Trophoblast cell (in vitro differentiated cells and primary cell): ENCODE results near the gene HTT.

Experiments used
- DNase-seq, 2 donors: peaks; one replicate each; pipeline ENCODE4 v3.0.0-alpha.2; 2016
- H2AFZ ChIP-seq: 2 replicates; pipeline ENCODE4 v1.6.1; 2013; ENCODE audit warnings: low read length, moderate library complexity, mild to moderate bottlenecking; ENCODE audit not compliant: insufficient read depth, poor library complexity
- H2AK5ac ChIP-seq: 2 replicates; pipeline ENCODE4 v1.6.1; 2013; ENCODE audit warnings: mild to moderate bottlenecking, low read length
- H2BK120ac ChIP-seq: 2 replicates; pipeline ENCODE4 v1.6.1; 2013; ENCODE audit warnings: low read length, mild to moderate bottlenecking, moderate library complexity; ENCODE audit not compliant: insufficient read depth, poor library complexity
- H2BK12ac ChIP-seq: 2 replicates; pipeline ENCODE4 v1.6.1; 2013; ENCODE audit warnings: mild to moderate bottlenecking, low read length, moderate library complexity
- H2BK5ac ChIP-seq: 2 replicates; pipeline ENCODE4 v1.6.1; 2013; ENCODE audit warnings: low read length, low read depth, moderate library complexity, mild to moderate bottlenecking; ENCODE audit not compliant: poor library complexity
- H3K14ac ChIP-seq: 2 replicates; pipeline ENCODE4 v1.6.1; 2013; ENCODE audit warnings: mild to moderate bottlenecking, low read length
- H3K18ac ChIP-seq: 2 replicates; pipeline ENCODE4 v1.6.1; 2013; ENCODE audit warnings: mild to moderate bottlenecking, low read length
- H3K23ac ChIP-seq: 2 replicates; pipeline ENCODE4 v1.6.1; 2013; ENCODE audit warnings: low read length
- H3K27ac ChIP-seq: 2 replicates; pipeline ENCODE4 v1.5.1; 2013; ENCODE audit warnings: low read depth, mild to moderate bottlenecking, inconsistent platforms, low read length, moderate library complexity
- H3K27me3 ChIP-seq: 2 replicates; pipeline ENCODE4 v1.6.1; 2013; ENCODE audit warnings: inconsistent platforms, mild to moderate bottlenecking, low read length, moderate library complexity; ENCODE audit not compliant: insufficient read depth
- H3K36me3 ChIP-seq, 2 experiments: 1 replicate in 1 of 2; 2 replicates in 1 of 2; pipeline ENCODE4 v1.6.1; 2013; ENCODE audit warnings: low read length in 2 of 2, mild to moderate bottlenecking in 2 of 2, moderate library complexity in 1 of 2; ENCODE audit not compliant: insufficient read depth in 2 of 2, control insufficient read depth in 1 of 2
- H3K4ac ChIP-seq: 2 replicates; pipeline ENCODE4 v1.6.1; 2013; ENCODE audit warnings: low read depth, mild to moderate bottlenecking, low read length, moderate library complexity
- H3K4me1 ChIP-seq, 2 experiments: 1 replicate in 1 of 2; 2 replicates in 1 of 2; pipeline ENCODE4 v1.6.1; 2013; ENCODE audit warnings: low read length in 2 of 2, mild to moderate bottlenecking in 2 of 2, moderate library complexity in 1 of 2; ENCODE audit not compliant: insufficient read depth in 2 of 2, control insufficient read depth in 1 of 2
- H3K4me2 ChIP-seq: 2 replicates; pipeline ENCODE4 v1.6.1; 2013; ENCODE audit warnings: inconsistent platforms, mild to moderate bottlenecking, low read length, moderate library complexity
- H3K4me3 ChIP-seq: 2 replicates; pipeline ENCODE4 v1.5.1; 2013; ENCODE audit warnings: mild to moderate bottlenecking, low read depth, low read length, inconsistent platforms
- H3K79me1 ChIP-seq: one replicate; pipeline ENCODE4 v1.6.1; 2013; ENCODE audit warnings: low read length
- H3K79me2 ChIP-seq: 2 replicates; pipeline ENCODE4 v1.6.1; 2013; ENCODE audit warnings: low read length, mild to moderate bottlenecking; ENCODE audit not compliant: control insufficient read depth, insufficient read depth, poor library complexity
- H3K9ac ChIP-seq: 2 replicates; pipeline ENCODE4 v1.6.1; 2013; ENCODE audit warnings: mild to moderate bottlenecking, low read length
- H3K9me3 ChIP-seq: 2 replicates; pipeline ENCODE4 v1.6.1; 2013; ENCODE audit warnings: low read depth, mild to moderate bottlenecking, control low read depth, inconsistent platforms, low read length; ENCODE audit not compliant: insufficient read depth
- H4K12ac ChIP-seq: 2 replicates; pipeline ENCODE4 v1.6.1; 2013; ENCODE audit warnings: low read depth, mild to moderate bottlenecking, low read length, moderate library complexity
- H4K8ac ChIP-seq: 2 replicates; pipeline ENCODE4 v1.6.1; 2013; ENCODE audit warnings: low read depth, mild to moderate bottlenecking, low read length, moderate library complexity
- H4K91ac ChIP-seq: one replicate; pipeline ENCODE4 v1.6.1; 2013; ENCODE audit warnings: low read depth, mild to moderate bottlenecking, low read length, moderate library complexity
- WGBS: extraction: QIAGEN DNeasy Blood & Tissue Kit; methylation state at CpG from one replicate; pipeline ENCODE4 v1.1.7; 2013; ENCODE audit warnings: missing lambda C conversion rate; ENCODE audit not compliant: insufficient read length, insufficient coverage; ENCODE audit errors: extremely low coverage; 5-methylcytosine and 5-hydroxymethylcytosine counted together

HTT gene

DNA sequence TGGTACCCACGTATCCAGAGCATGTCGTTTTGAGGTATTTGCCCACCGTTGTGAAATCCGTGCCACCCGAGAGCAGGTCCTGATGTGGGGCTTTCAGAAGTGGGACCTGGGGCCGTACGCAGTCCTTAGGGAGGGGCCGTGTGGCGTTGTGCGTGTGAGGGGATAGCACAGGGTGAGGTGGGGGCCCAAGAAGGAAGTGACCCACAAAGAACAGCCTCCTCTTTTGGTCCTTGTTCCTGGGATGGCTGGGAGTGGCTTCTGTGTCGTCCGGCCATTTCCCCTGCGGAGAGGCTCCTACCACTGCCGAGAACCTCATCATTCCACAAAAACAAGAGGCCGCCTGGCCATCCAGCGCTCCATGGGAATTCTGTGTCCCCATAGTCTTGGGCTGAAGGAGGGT is 157.5 kb downstream of the HTT start:
- no peak overlapping the region for H2BK120ac ChIP-seq
- H3K14ac ChIP-seq: no peak overlapping the region
- no peak for DNase-seq
- no peaks in the 10 kb centered on the region for H3K79me1 ChIP-seq
- no peak overlapping the region for H3K9ac ChIP-seq
- H2AK5ac ChIP-seq: no peak overlapping the region
- no peak overlapping the region for H3K27ac ChIP-seq
- no peak overlapping the region for H2BK12ac ChIP-seq
- H2AFZ ChIP-seq: no peak overlapping the region
- no peaks in the 10 kb centered on the region for H3K4me1 ChIP-seq
- H3K4me3 ChIP-seq: no peak overlapping the region
- no peak overlapping the region for H2BK5ac ChIP-seq
- no peak overlapping the region for H4K91ac ChIP-seq
- peaks cover 84 to 88% of the 10 kb centered on the region in 2 experiments for H3K36me3 ChIP-seq
- H3K4ac ChIP-seq: no peak overlapping the region
- no CpG with 5 or more reads among the region's 16 CpGs for WGBS
- no peaks in the 10 kb centered on the region for H3K27me3 ChIP-seq
- H3K23ac ChIP-seq: no peak overlapping the region
- no peak overlapping the region for H4K8ac ChIP-seq
- no peak overlapping the region for H3K4me2 ChIP-seq
- peaks cover 8% of the 10 kb centered on the region for H3K9me3 ChIP-seq
- no peak overlapping the region for H3K18ac ChIP-seq
- no peaks in the 10 kb centered on the region for H3K79me2 ChIP-seq
- no peak overlapping the region for H4K12ac ChIP-seq

GRCh38 chr4:3232871-3233271 is 158.4 kb downstream of the HTT start:
- Histone ChIP-seq H3K14ac (no peak overlapping the region), H2BK5ac (no peak overlapping the region), H3K4me2 (no peak overlapping the region), H2BK120ac (no peak overlapping the region), H3K4me1 (no peaks in the 10 kb centered on the region), H3K9me3 (peaks cover 8% of the 10 kb centered on the region), H3K18ac (no peak overlapping the region), H3K79me2 (no peaks in the 10 kb centered on the region), H3K27ac (no peak overlapping the region), H2BK12ac (no peak overlapping the region), H3K27me3 (no peaks in the 10 kb centered on the region), H3K36me3 (peaks cover 87 to 92% of the 10 kb centered on the region in 2 experiments), H3K79me1 (no peaks in the 10 kb centered on the region), H2AK5ac (no peak overlapping the region), H4K12ac (no peak overlapping the region), H4K8ac (no peak overlapping the region), H3K23ac (no peak overlapping the region), H3K4me3 (no peak overlapping the region), H3K9ac (no peak overlapping the region), H2AFZ (no peak overlapping the region), H3K4ac (no peak overlapping the region), H4K91ac (no peak overlapping the region)
- WGBS: no CpG with 5 or more reads among the region's 15 CpGs
- no peak for DNase-seq

GRCh38 chr4:3233391-3234071 is 159.1 kb downstream of the HTT start:
- Histone ChIP-seq H2AK5ac (no peak overlapping the region), H4K12ac (no peak overlapping the region), H2BK120ac (no peak overlapping the region), H3K79me1 (no peaks in the 10 kb centered on the region), H3K4me2 (no peak overlapping the region), H3K36me3 (peaks cover 86 to 92% of the 10 kb centered on the region in 2 experiments), H2BK12ac (no peak overlapping the region), H4K8ac (no peak overlapping the region), H3K4me3 (no peak overlapping the region), H2AFZ (no peak overlapping the region), H2BK5ac (no peak overlapping the region), H3K9ac (no peak overlapping the region), H3K4ac (no peak overlapping the region), H3K14ac (no peak overlapping the region), H4K91ac (no peak overlapping the region), H3K27me3 (no peaks in the 10 kb centered on the region), H3K9me3 (peaks cover 8% of the 10 kb centered on the region), H3K27ac (no peak overlapping the region), H3K18ac (no peak overlapping the region), H3K23ac (no peak overlapping the region), H3K4me1 (no peaks in the 10 kb centered on the region), H3K79me2 (no peaks in the 10 kb centered on the region)
- no peak for DNase-seq
- no CpG with 5 or more reads among the region's 21 CpGs for WGBS

- H3K4me2 ChIP-seq: no peak overlapping the region
Measured at GRCh38 chr4:3234171-3235029, 159.9 kb downstream of the HTT start.

More at GRCh38 chr4:3234171-3235029, 159.9 kb downstream of the HTT start:
- no peak overlapping the region for H3K27ac ChIP-seq
- H3K4me1 ChIP-seq: no peaks in the 10 kb centered on the region
- H4K91ac ChIP-seq: no peak overlapping the region
- WGBS: no CpG with 5 or more reads among the region's 23 CpGs
- H2AFZ ChIP-seq: no peak overlapping the region
- no peak overlapping the region for H2BK5ac ChIP-seq
- no peak overlapping the region for H3K9ac ChIP-seq
- H3K18ac ChIP-seq: no peak overlapping the region
- H4K12ac ChIP-seq: no peak overlapping the region
- no peak overlapping the region for H4K8ac ChIP-seq
- no peak overlapping the region for H3K23ac ChIP-seq
- H3K9me3 ChIP-seq: peaks cover 3% of the 10 kb centered on the region
- no peaks in the 10 kb centered on the region for H3K27me3 ChIP-seq
- H3K4ac ChIP-seq: no peak overlapping the region
- H3K79me1 ChIP-seq: no peaks in the 10 kb centered on the region
- H3K4me3 ChIP-seq: no peak overlapping the region
- no peak overlapping the region for H2BK12ac ChIP-seq
- H2AK5ac ChIP-seq: no peak overlapping the region
- H2BK120ac ChIP-seq: no peak overlapping the region
- peaks cover 87 to 93% of the 10 kb centered on the region in 2 experiments for H3K36me3 ChIP-seq
- DNase-seq: no peak
- H3K14ac ChIP-seq: no peak overlapping the region
- H3K79me2 ChIP-seq: no peaks in the 10 kb centered on the region
